ENCODE results near the gene PYROXD2.

The PYROXD2 gene

DNA sequence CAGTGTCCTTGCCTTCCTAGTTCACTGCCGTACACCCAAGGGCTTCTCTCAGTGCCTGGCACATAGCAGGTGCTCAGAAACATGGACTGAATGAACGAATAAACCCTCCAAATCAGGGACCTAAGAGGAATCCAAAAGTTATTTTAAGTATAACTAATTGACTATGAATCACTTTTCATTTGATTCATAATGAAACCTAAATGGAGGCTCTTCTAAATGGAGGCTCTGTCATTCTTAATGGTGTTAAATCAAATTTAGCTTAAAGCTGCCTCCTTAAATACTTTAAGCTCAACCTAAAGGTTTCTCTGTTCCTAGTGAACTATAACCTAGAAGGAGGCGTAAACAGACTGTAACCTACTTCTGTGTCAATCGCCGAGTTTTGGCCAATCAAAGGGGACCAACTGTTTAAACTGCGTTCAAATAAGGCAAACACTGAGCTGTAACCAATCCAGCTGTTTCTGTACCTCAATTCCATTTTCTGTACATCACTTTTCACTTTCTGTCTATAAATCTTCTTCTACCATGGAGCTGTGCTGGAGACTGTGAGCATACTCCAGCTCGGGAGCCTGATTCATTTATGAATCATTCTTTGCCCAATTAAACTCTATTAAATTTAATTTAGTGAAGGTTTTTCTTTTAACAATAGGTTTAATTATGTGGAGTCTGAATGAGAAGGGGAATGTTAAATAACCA is 11.0 kb downstream of the PYROXD2 start:
- H3K27me3 ChIP-seq (ENCODE audit: insufficient read depth, low read length): no peaks in the 10 kb centered on the region
- no peak overlapping the region for H3K4me3 ChIP-seq (ENCODE audit: low read length)
- no peaks in the 10 kb centered on the region for H3K4me1 ChIP-seq (ENCODE audit: insufficient read depth, low read length)
- no peak overlapping the region for H2AFZ ChIP-seq (ENCODE audit: low read depth, low read length)
- no peaks in the 10 kb centered on the region for H3K9me3 ChIP-seq (ENCODE audit: low read length)
- H3K36me3 ChIP-seq (ENCODE audit: insufficient read depth, low read length): no peaks in the 10 kb centered on the region

DNA sequence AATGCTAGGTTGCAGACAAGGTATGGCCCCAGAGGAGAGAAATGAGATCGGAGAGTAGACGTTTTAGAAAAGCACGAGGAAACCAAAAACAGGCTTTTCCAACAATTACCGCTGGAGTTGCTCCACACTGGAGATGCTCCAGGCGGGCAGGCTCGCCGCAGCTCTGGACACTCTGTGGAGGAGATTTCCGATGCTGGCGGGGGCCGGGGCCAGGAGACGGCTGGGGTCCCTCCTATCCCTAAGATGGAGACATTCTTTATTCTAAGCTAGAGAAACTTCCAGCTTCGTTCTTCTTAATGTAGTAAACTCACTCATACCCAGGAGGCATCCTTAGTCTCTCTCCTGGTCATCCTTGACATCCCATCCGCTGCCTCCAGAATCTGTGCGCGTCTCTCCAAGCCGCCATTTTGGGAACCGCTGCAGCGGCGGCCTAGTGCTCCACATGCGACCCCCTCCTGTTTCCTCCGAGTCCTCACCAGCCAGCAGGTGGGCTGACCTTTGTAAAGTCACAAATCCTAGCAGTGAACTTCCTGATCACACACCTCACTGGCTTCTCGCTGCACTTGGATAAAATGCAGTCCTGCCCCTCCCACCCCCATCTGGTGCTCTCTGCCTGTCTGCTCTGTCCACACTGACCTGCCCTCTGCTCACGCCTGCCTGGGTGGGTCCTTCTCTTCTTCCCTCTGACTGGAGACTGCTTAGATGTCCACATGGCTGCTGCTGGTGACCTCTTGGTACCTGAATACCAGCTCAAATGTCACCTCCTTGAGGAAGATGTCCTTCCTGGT is 11.9 kb downstream of the PYROXD2 start:
- H3K4me1 ChIP-seq (ENCODE audit: insufficient read depth, low read length): no peaks in the 10 kb centered on the region
- no peaks in the 10 kb centered on the region for H3K27me3 ChIP-seq (ENCODE audit: insufficient read depth, low read length)
- no peaks in the 10 kb centered on the region for H3K9me3 ChIP-seq (ENCODE audit: low read length)
- H3K36me3 ChIP-seq (ENCODE audit: insufficient read depth, low read length): no peaks in the 10 kb centered on the region
- H2AFZ ChIP-seq (ENCODE audit: low read depth, low read length): no peak overlapping the region
- H3K4me3 ChIP-seq (ENCODE audit: low read length): no peak overlapping the region

- Histone ChIP-seq H3K4me1 (ENCODE audit: insufficient read depth, low read length) (no peaks in the 10 kb centered on the region), H3K4me3 (ENCODE audit: low read length) (no peak overlapping the region), H3K27me3 (ENCODE audit: insufficient read depth, low read length) (no peaks in the 10 kb centered on the region), H3K36me3 (ENCODE audit: insufficient read depth, low read length) (no peaks in the 10 kb centered on the region), H2AFZ (ENCODE audit: low read depth, low read length) (no peak overlapping the region), H3K9me3 (ENCODE audit: low read length) (no peaks in the 10 kb centered on the region)
Measured at GRCh38 chr10:98402478-98402877, 12.5 kb downstream of the PYROXD2 start.

- Histone ChIP-seq H2AFZ (ENCODE audit: low read depth, low read length) (no peak overlapping the region), H3K4me3 (ENCODE audit: low read length) (no peak overlapping the region), H3K4me1 (ENCODE audit: insufficient read depth, low read length) (no peaks in the 10 kb centered on the region), H3K27me3 (ENCODE audit: insufficient read depth, low read length) (no peaks in the 10 kb centered on the region), H3K36me3 (ENCODE audit: insufficient read depth, low read length) (no peaks in the 10 kb centered on the region), H3K9me3 (ENCODE audit: low read length) (no peaks in the 10 kb centered on the region)
Measured at GRCh38 chr10:98400482-98400881, 14.5 kb downstream of the PYROXD2 start.

- no peaks in the 10 kb centered on the region for H3K9me3 ChIP-seq (ENCODE audit: low read length)
- H3K27me3 ChIP-seq (ENCODE audit: insufficient read depth, low read length): no peaks in the 10 kb centered on the region
- no peak overlapping the region for H2AFZ ChIP-seq (ENCODE audit: low read depth, low read length)
- no peaks in the 10 kb centered on the region for H3K4me1 ChIP-seq (ENCODE audit: insufficient read depth, low read length)
- no peaks in the 10 kb centered on the region for H3K36me3 ChIP-seq (ENCODE audit: insufficient read depth, low read length)
- no peak overlapping the region for H3K4me3 ChIP-seq (ENCODE audit: low read length)
Measured at GRCh38 chr10:98399784-98400183, 15.2 kb downstream of the PYROXD2 start.

- H3K4me1 ChIP-seq (ENCODE audit: insufficient read depth, low read length): no peaks in the 10 kb centered on the region
- no peak overlapping the region for H2AFZ ChIP-seq (ENCODE audit: low read depth, low read length)
- H3K36me3 ChIP-seq (ENCODE audit: insufficient read depth, low read length): no peaks in the 10 kb centered on the region
- no peak overlapping the region for H3K4me3 ChIP-seq (ENCODE audit: low read length)
- no peaks in the 10 kb centered on the region for H3K27me3 ChIP-seq (ENCODE audit: insufficient read depth, low read length)
- no peaks in the 10 kb centered on the region for H3K9me3 ChIP-seq (ENCODE audit: low read length)
Measured at GRCh38 chr10:98397089-98397600, 17.8 kb downstream of the PYROXD2 start.

DNA sequence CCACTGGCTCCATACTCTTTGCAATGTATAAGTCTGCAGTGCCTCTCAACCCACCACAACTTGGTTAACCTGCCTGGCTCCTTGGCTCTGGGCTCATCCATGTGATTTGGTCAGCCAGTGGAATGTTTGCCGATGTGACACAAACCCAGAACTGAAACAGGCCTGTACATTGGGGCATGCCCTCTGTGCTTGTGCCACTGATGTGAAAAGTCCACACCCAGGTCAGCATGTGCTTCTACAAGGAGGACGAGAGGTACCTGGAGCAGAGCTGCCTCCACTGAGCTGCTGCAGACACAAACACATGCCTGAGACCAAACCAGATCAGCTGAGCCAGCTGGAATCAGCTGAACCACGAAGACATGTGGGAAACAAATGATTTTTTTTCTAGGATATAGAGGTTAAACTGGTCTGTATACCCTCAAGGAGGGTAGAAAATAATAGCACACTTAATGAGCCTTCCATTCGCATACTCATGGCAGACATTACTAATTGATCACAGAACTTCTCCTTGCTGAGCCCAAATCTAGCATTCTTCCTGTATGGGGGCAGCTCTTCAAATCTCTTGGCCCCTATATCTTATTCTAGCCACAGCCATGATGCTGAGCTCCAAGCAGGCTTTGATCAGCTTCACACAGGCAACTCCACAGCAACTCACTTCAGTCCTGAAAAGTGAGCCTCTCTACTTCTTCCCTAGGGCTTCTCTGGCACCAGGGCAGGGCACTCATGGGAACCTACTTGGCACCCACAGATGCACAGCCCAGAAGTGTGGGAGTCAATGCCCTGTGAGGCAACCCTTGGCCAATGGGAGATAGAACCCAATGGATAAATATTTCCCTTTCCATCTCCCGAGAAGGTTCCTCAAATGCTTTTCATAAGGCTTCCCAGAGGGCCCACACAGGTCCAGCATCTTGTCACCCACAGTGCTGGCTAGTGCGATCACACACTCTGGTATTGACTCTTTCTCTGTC is 18.6 kb downstream of the PYROXD2 start:
- Histone ChIP-seq H2AFZ (ENCODE audit: low read depth, low read length) (no peak overlapping the region), H3K36me3 (ENCODE audit: insufficient read depth, low read length) (no peaks in the 10 kb centered on the region), H3K27me3 (ENCODE audit: insufficient read depth, low read length) (no peaks in the 10 kb centered on the region), H3K9me3 (ENCODE audit: low read length) (no peaks in the 10 kb centered on the region), H3K4me3 (ENCODE audit: low read length) (no peak overlapping the region), H3K4me1 (ENCODE audit: insufficient read depth, low read length) (no peaks in the 10 kb centered on the region)

DNA sequence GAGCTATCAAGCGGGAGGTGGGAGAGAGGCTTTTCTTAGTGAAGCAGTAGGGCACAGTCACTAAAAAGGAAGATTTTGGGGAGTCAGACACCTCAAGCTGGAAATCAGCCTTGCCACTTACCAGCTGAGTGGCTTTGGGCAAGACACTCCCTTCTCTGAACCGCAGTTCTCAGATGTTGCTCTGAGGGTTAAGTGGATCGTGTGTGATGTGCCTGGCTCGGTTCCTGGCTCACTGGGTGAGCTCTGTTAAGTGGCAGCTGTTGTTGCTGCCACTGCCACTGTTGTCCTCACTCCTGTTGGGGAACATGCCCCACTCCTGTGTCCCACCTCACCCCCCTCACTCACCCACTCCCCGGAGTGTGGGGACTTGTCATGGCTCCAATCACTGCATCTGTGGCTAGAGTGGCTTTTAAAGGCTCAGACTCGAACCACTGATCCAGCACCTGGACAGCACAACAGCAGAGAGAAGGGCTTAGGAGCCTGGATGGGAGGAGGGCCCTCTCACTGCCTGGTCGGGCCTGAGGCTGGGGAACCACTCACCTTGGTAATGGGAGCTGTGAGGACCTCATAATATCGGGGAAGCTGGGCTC is 20.0 kb downstream of the PYROXD2 start:
- no peaks in the 10 kb centered on the region for H3K27me3 ChIP-seq (ENCODE audit: insufficient read depth, low read length)
- no peak overlapping the region for H2AFZ ChIP-seq (ENCODE audit: low read depth, low read length)
- H3K36me3 ChIP-seq (ENCODE audit: insufficient read depth, low read length): no peaks in the 10 kb centered on the region
- no peaks in the 10 kb centered on the region for H3K9me3 ChIP-seq (ENCODE audit: low read length)
- no peaks in the 10 kb centered on the region for H3K4me1 ChIP-seq (ENCODE audit: insufficient read depth, low read length)
- H3K4me3 ChIP-seq (ENCODE audit: low read length): no peak overlapping the region

- no peak overlapping the region for H2AFZ ChIP-seq (ENCODE audit: low read depth, low read length)
- no peaks in the 10 kb centered on the region for H3K36me3 ChIP-seq (ENCODE audit: insufficient read depth, low read length)
- H3K27me3 ChIP-seq (ENCODE audit: insufficient read depth, low read length): no peaks in the 10 kb centered on the region
- H3K9me3 ChIP-seq (ENCODE audit: low read length): no peaks in the 10 kb centered on the region
- no peaks in the 10 kb centered on the region for H3K4me1 ChIP-seq (ENCODE audit: insufficient read depth, low read length)
- H3K4me3 ChIP-seq (ENCODE audit: low read length): no peak overlapping the region
Measured at GRCh38 chr10:98391578-98391991, 23.4 kb downstream of the PYROXD2 start.

DNA sequence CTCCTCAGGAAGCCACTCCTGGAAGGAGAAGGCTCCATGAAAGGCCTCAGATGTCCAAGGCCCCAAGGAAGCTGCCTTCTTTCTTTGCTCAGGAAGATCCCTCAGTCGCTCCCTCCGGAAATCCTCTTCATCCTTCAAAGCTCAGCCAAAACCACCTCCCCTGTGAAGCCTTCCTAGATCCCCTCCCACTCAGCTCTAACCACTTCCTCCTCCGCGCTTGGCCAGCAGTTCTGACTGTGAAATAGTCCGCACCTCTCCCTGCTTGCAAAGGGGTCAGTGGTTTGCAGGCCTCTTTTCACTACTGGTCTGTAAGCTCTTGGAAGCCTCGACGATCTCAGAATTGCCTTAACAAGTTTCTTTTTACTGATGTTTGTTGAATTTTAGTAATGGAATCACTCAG is 23.9 kb downstream of the PYROXD2 start:
- Histone ChIP-seq H3K9me3 (ENCODE audit: low read length) (no peaks in the 10 kb centered on the region), H3K4me3 (ENCODE audit: low read length) (no peak overlapping the region), H3K4me1 (ENCODE audit: insufficient read depth, low read length) (no peaks in the 10 kb centered on the region), H2AFZ (ENCODE audit: low read depth, low read length) (no peak overlapping the region), H3K36me3 (ENCODE audit: insufficient read depth, low read length) (no peaks in the 10 kb centered on the region), H3K27me3 (ENCODE audit: insufficient read depth, low read length) (no peaks in the 10 kb centered on the region)

GRCh38 chr10:98390406-98390805 is 24.6 kb downstream of the PYROXD2 start:
- Histone ChIP-seq H3K4me1 (ENCODE audit: insufficient read depth, low read length) (no peaks in the 10 kb centered on the region), H3K36me3 (ENCODE audit: insufficient read depth, low read length) (no peaks in the 10 kb centered on the region), H3K27me3 (ENCODE audit: insufficient read depth, low read length) (no peaks in the 10 kb centered on the region), H3K9me3 (ENCODE audit: low read length) (no peaks in the 10 kb centered on the region), H3K4me3 (ENCODE audit: low read length) (no peak overlapping the region), H2AFZ (ENCODE audit: low read depth, low read length) (no peak overlapping the region)

GRCh38 chr10:98389398-98389797 is 25.6 kb downstream of the PYROXD2 start:
- Histone ChIP-seq H3K36me3 (ENCODE audit: insufficient read depth, low read length) (no peaks in the 10 kb centered on the region), H2AFZ (ENCODE audit: low read depth, low read length) (no peak overlapping the region), H3K27me3 (ENCODE audit: insufficient read depth, low read length) (no peaks in the 10 kb centered on the region), H3K9me3 (ENCODE audit: low read length) (no peaks in the 10 kb centered on the region), H3K4me3 (ENCODE audit: low read length) (no peak overlapping the region), H3K4me1 (ENCODE audit: insufficient read depth, low read length) (no peaks in the 10 kb centered on the region)
